ENCODE results near the gene ATF1. TPM values are rescaled to one million over a fixed set of nuclear protein-coding genes. Genes with fewer than 3 reads are reported as not detected.
"Not testable (repeated sequence)": the region's sequence is repeated elsewhere in the genome, so short reads cannot be mapped to it uniquely, and the experiment has no call there.

ATF1 gene
- total and polyA plus RNA-seq, 12 donors, result 6.7 to 58.3 (median 37.7) TPM

GRCh38 chr12:50845021-50845647, 81.2 kb downstream of the ATF1 start:
- Histone ChIP-seq H3K27me3 (no peaks in the 10 kb centered on the region), H3K36me3 (replicated peaks in 1 of 2) (no peaks in the 10 kb centered on the region), H3K4me3 (no peak overlapping the region), H3K9me3 (replicated peaks in 1 of 3) (no peaks in the 10 kb centered on the region), H3K4me1 (replicated peaks in 1 of 2) (no peaks in the 10 kb centered on the region), H3K27ac (no peak overlapping the region)
- no peak for DNase-seq
- TF ChIP-seq POLR2A (IDR thresholded peaks at IDR 0.05) (no peak), CTCF (IDR thresholded peaks at IDR 0.05) (no peak)
- intact Hi-C loops (cut with DNase I), result loop anchor here in 1 of 2 donors (10.0 kb wide), 1 partner anchor 120 kb away; no protein-coding TSS in a partner anchor

- intact Hi-C loops (cut with DNase I), result loop anchor here in 1 of 2 donors (10.0 kb wide), 1 partner anchor 116 kb away; no protein-coding TSS in a partner anchor
- no peak overlapping the region for H3K4me3 ChIP-seq
- no peaks in the 10 kb centered on the region for H3K4me1 ChIP-seq (replicated peaks in 1 of 2)
- no peak overlapping the region for H3K27ac ChIP-seq
- no peak for TF ChIP-seq POLR2A (IDR thresholded peaks at IDR 0.05)
- TF ChIP-seq CTCF (IDR thresholded peaks at IDR 0.05), result no peak
- H3K9me3 ChIP-seq (replicated peaks in 1 of 3), result no peaks in the 10 kb centered on the region
- no peaks in the 10 kb centered on the region for H3K27me3 ChIP-seq
- DNase-seq, result no peak
- WGBS, 4 donors, result 87 to 100% (median 93%) methylated on average over 2 of the region's 2 CpGs
- no peaks in the 10 kb centered on the region for H3K36me3 ChIP-seq (replicated peaks in 1 of 2)
Observed at GRCh38 chr12:50848963-50849362, 85.1 kb downstream of the ATF1 start.

- H3K27ac ChIP-seq; H3K4me1 ChIP-seq (replicated peaks in 1 of 2); H3K4me3 ChIP-seq; H3K27me3 ChIP-seq; H3K36me3 ChIP-seq (replicated peaks in 1 of 2); intact Hi-C loops (cut with DNase I); DNase-seq; H3K9me3 ChIP-seq (replicated peaks in 1 of 3): not testable (repeated sequence)
- WGBS, 4 donors, result 84 to 96% (median 93%) methylated on average over 1 of the region's 1 CpG
Observed at GRCh38 chr12:50855218-50855617, 91.3 kb downstream of the ATF1 start.

- intact Hi-C loops (cut with DNase I); H3K9me3 ChIP-seq (replicated peaks in 1 of 3); H3K4me3 ChIP-seq; H3K36me3 ChIP-seq (replicated peaks in 1 of 2); DNase-seq; H3K27ac ChIP-seq; H3K4me1 ChIP-seq (replicated peaks in 1 of 2); H3K27me3 ChIP-seq: not testable (repeated sequence)
- WGBS, 4 donors, result 76 to 91% (median 82%) methylated on average over 2 of the region's 2 CpGs
Observed at GRCh38 chr12:50855679-50856078, 91.8 kb downstream of the ATF1 start.

GRCh38 chr12:50859621-50860310, 95.9 kb downstream of the ATF1 start:
- WGBS, 4 donors, result 75 to 83% (median 79%) methylated on average over 4 of the region's 4 CpGs
- intact Hi-C loops (cut with DNase I), result no loop called here
- no peak for DNase-seq
- Histone ChIP-seq H3K36me3 (replicated peaks in 1 of 2) (no peaks in the 10 kb centered on the region), H3K27ac (no peak overlapping the region), H3K9me3 (replicated peaks in 1 of 3) (no peaks in the 10 kb centered on the region), H3K4me1 (replicated peaks in 1 of 2) (no peaks in the 10 kb centered on the region), H3K27me3 (no peaks in the 10 kb centered on the region), H3K4me3 (no peak overlapping the region)
- TF ChIP-seq CTCF (IDR thresholded peaks at IDR 0.05), result no peak
- TF ChIP-seq POLR2A (IDR thresholded peaks at IDR 0.05), result no peak

All from adrenal gland (tissue), 12 donors.